Caco-2 (cell line): ENCODE measurements around the gene COL4A3. TPM values are rescaled to one million over a fixed set of nuclear protein-coding genes. Genes with fewer than 3 reads are reported as not detected.

Source experiments
- BruUV-seq: library from RNA; stranded (reverse); fragments of 400-500 nt; replicated peaks from 2 replicates; lab custom pipeline; 2021; lab: Mats Ljungman, UMichigan
- CTCF ChIA-PET: fragments of 300-600 bp; sonication (Branson Sonifier 250); formaldehyde crosslinking; loops from one replicate; lab custom pipeline; 2022; ENCODE audit warnings: antibody characterized with exemption; lab: Charles Lee
- POLR2A ChIA-PET: fragments of 300-600 bp; sonication (Branson Sonifier 250); formaldehyde crosslinking; loops from one replicate; lab custom pipeline; 2022; ENCODE audit warnings: antibody characterized with exemption; lab: Charles Lee
- DNase-seq, 2 experiments: peaks; one replicate each; pipeline versions ENCODE4 v3.0.0 to v3.0.0-alpha.2; 2020 to 2022
- H3K27me3 ChIP-seq: replicated peaks from 2 replicates; pipeline ENCODE4 v1.6.0; 2011; ENCODE audit warnings: low read length; ENCODE audit not compliant: control insufficient read depth, insufficient read depth
- H3K36me3 ChIP-seq: 2 replicates; pipeline ENCODE4 v1.5.1; 2011; ENCODE audit warnings: low read length; ENCODE audit not compliant: control insufficient read depth, insufficient read depth
- H3K4me1 ChIP-seq: fragments of 250-450 bp; sonication (Bioruptor Pico); 2 replicates; pipeline ENCODE4 v1.5.1; 2020; ENCODE audit warnings: mild to moderate bottlenecking
- H3K4me3 ChIP-seq: 2 replicates; pipeline ENCODE4 v1.5.1; 2011; ENCODE audit warnings: low read depth, mild to moderate bottlenecking, control low read depth, low read length
- H3K9me3 ChIP-seq: fragments of 250-450 bp; sonication (Bioruptor Pico); 2 replicates; pipeline ENCODE4 v1.5.1; 2020; ENCODE audit warnings: mild to moderate bottlenecking, moderate library complexity
- H3K27ac Mint-ChIP-seq: one replicate; pipeline ENCODE4 v1.8.0; 2022; ENCODE audit warnings: mixed read lengths; ENCODE audit not compliant: unreplicated experiment
- H3K27me3 Mint-ChIP-seq: one replicate; pipeline ENCODE4 v1.8.0; 2022; ENCODE audit warnings: mixed read lengths; ENCODE audit not compliant: insufficient read depth, unreplicated experiment
- H3K36me3 Mint-ChIP-seq: one replicate; pipeline ENCODE4 v1.8.0; 2022; ENCODE audit warnings: mild to moderate bottlenecking, mixed read lengths; ENCODE audit not compliant: insufficient read depth, unreplicated experiment
- H3K4me1 Mint-ChIP-seq: one replicate; pipeline ENCODE4 v1.8.0; 2022; ENCODE audit warnings: low read depth, mixed read lengths; ENCODE audit not compliant: unreplicated experiment
- H3K4me3 Mint-ChIP-seq: one replicate; pipeline ENCODE4 v1.8.0; 2022; ENCODE audit warnings: mild to moderate bottlenecking, moderate library complexity, mixed read lengths; ENCODE audit not compliant: unreplicated experiment
- H3K9me3 Mint-ChIP-seq: one replicate; pipeline ENCODE4 v1.8.0; 2022; ENCODE audit warnings: mixed read lengths; ENCODE audit not compliant: unreplicated experiment
- CTCF ChIP-seq, 2 experiments: fragments of 200-600 bp in 1 of 2; IDR thresholded peaks; 1 replicate in 1 of 2; 2 replicates in 1 of 2; pipeline versions ENCODE4 v1.5.1 to v1.8.0; 2011 to 2022; ENCODE audit warnings: antibody characterized with exemption in 1 of 2, control low read depth in 1 of 2, inconsistent platforms in 1 of 2, low read depth in 1 of 2, low read length in 1 of 2, mild to moderate bottlenecking in 1 of 2, moderate library complexity in 1 of 2; ENCODE audit not compliant: insufficient read depth in 1 of 2, severe bottlenecking in 1 of 2, unreplicated experiment in 1 of 2
- intact Hi-C: fragments of 100-400 bp; cut with micrococcal nuclease; formaldehyde crosslinking; loops from one replicate; pipeline ENCODE4 v1.10.0; 2022; ENCODE audit not compliant: unreplicated experiment
- total RNA-seq: library from RNA; stranded (reverse); gene quantifications from 2 replicates; pipeline ENCODE4 v1.2.3, GENCODE V29; 2022

COL4A3 gene
- total RNA-seq, 1 experiment from 2014 or later = 4.2 TPM

- no peak overlapping the region for H3K4me3 ChIP-seq
- DNase-seq = no peak
- Mint-ChIP-seq H3K36me3 (peaks cover 8% of the 10 kb centered on the region), H3K4me1 (peaks cover 25% of the 10 kb centered on the region), H3K4me3 (no peak overlapping the region), H3K9me3 (no peaks in the 10 kb centered on the region), H3K27ac (no peak overlapping the region), H3K27me3 (no peaks in the 10 kb centered on the region)
- intact Hi-C loops = loop anchor here (1.0 to 10.0 kb wide), 4 partner anchors 108 to 444 kb away; partner anchors contain the start of gene MFF
- ChIA-PET CTCF (interaction anchor here (0.6 to 1.1 kb wide), 2 partner anchors 108 to 1127 kb away, joined by 3 to 8 read pairs; no protein-coding TSS in a partner anchor), POLR2A (no interaction called here)
- H3K9me3 ChIP-seq = no peaks in the 10 kb centered on the region
- H3K27me3 ChIP-seq = no peaks in the 10 kb centered on the region
- BruUV-seq = no TSS peak
- H3K4me1 ChIP-seq = peaks cover 15% of the 10 kb centered on the region
- H3K36me3 ChIP-seq = no peaks in the 10 kb centered on the region
- no peak for TF ChIP-seq CTCF (IDR thresholded peaks at IDR 0.05; ENCODE audit: insufficient read depth in 1 of 2, low read depth in 1 of 2, low read length in 1 of 2, severe bottlenecking in 1 of 2, unreplicated experiment in 1 of 2)
These were observed 33.8 kb upstream of the COL4A3 start for GRCh38 chr2:227130636-227131035.

GRCh38 chr2:227132986-227133385, 31.4 kb upstream of the COL4A3 start:
- Mint-ChIP-seq H3K4me1 (peaks cover 22% of the 10 kb centered on the region), H3K36me3 (peaks cover 8% of the 10 kb centered on the region), H3K27me3 (no peaks in the 10 kb centered on the region), H3K27ac (no peak overlapping the region), H3K9me3 (no peaks in the 10 kb centered on the region), H3K4me3 (no peak overlapping the region)
- Histone ChIP-seq H3K27me3 (no peaks in the 10 kb centered on the region), H3K4me1 (no peaks in the 10 kb centered on the region; the same call in 1 of the 2 replicates), H3K36me3 (no peaks in the 10 kb centered on the region), H3K9me3 (no peaks in the 10 kb centered on the region), H3K4me3 (no peak overlapping the region)
- ChIA-PET CTCF (no interaction called here), POLR2A (interaction anchor here (0.5 kb wide), 1 partner anchor 340 kb away, joined by 3 read pairs; no protein-coding TSS in a partner anchor)
- no peak for DNase-seq
- no peak for TF ChIP-seq CTCF (IDR thresholded peaks at IDR 0.05; ENCODE audit: insufficient read depth in 1 of 2, low read depth in 1 of 2, low read length in 1 of 2, severe bottlenecking in 1 of 2, unreplicated experiment in 1 of 2)
- BruUV-seq = no TSS peak
- intact Hi-C loops = loop anchor here (10.0 kb wide), 1 partner anchor 442 kb away; no protein-coding TSS in a partner anchor

GRCh38 chr2:227134591-227134990, 29.8 kb upstream of the COL4A3 start:
- H3K4me3 ChIP-seq = no peak overlapping the region
- DNase-seq = no peak
- H3K4me1 ChIP-seq = no peaks in the 10 kb centered on the region
- no peak for TF ChIP-seq CTCF (IDR thresholded peaks at IDR 0.05; ENCODE audit: insufficient read depth in 1 of 2, low read depth in 1 of 2, low read length in 1 of 2, severe bottlenecking in 1 of 2, unreplicated experiment in 1 of 2)
- H3K9me3 Mint-ChIP-seq = no peaks in the 10 kb centered on the region
- peaks cover 10% of the 10 kb centered on the region for H3K4me1 Mint-ChIP-seq
- POLR2A ChIA-PET = no interaction called here
- no peak overlapping the region for H3K27ac Mint-ChIP-seq
- CTCF ChIA-PET = no interaction called here
- H3K9me3 ChIP-seq = no peaks in the 10 kb centered on the region
- H3K27me3 Mint-ChIP-seq = no peaks in the 10 kb centered on the region
- H3K36me3 Mint-ChIP-seq = peaks cover 5% of the 10 kb centered on the region
- no peak overlapping the region for H3K4me3 Mint-ChIP-seq
- H3K36me3 ChIP-seq = no peaks in the 10 kb centered on the region
- intact Hi-C loops = loop anchor here (10.0 kb wide), 1 partner anchor 440 kb away; no protein-coding TSS in a partner anchor
- no TSS peak for BruUV-seq
- H3K27me3 ChIP-seq = no peaks in the 10 kb centered on the region
